Activated CD4-positive, alpha-beta T cell treated with anti-CD3 and anti-CD28 coated beads, Interleukin-2, Interleukin-4, amounts not matched to agents 100 ng/mL and 50 ng/mL, durations not matched to agents 16 hours and 8 hours (primary cell): ENCODE data around the gene DUS1L.

Experiments
- DNase-seq: peaks from one replicate; pipeline ENCODE4 v3.0.0-alpha.2; 2020; ENCODE audit warnings: low spot score

Gene DUS1L

DNA sequence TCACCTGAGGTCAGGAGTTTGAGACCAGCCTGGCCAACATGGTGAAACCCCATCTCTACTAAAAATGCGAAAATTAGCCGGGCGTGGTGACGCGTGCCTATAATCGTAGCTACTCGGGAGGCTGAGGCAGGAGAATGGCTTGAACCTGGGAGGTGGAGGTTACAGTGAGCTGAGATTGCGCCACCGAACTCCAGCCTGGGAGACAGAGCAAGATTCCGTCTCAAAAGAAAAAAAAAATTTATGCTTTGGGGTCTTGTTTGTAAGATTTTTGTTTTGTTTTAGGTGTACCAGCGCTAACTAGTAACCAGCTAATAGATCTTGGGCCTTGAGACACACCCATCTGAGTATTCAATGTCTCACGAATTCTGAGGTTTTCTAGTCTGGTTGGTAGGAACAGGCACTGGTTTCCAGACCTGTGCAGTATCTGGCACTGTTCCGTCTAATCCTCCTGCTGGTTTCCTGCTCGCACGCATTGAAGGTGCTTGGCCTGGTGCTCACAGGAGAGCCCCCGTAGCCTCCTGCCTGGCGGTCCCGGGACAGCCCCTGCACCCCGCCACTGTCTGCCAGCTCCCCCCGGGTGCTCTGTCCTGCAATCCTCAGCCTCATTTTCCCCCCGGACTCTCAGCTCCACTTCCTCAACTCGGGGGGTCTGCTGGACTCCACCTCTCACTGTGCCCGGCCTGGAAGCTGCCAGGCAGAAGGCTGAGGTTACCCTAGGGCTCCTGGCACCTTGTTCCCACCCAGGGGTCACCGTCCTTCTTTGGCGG is 10.6 kb upstream of the DUS1L start:
- DNase-seq: no peak

- no peak for DNase-seq
Measured at GRCh38 chr17:82073446-82073845, 7.8 kb upstream of the DUS1L start.

- no peak for DNase-seq
Measured at GRCh38 chr17:82072827-82073226, 7.2 kb upstream of the DUS1L start.

- no peak for DNase-seq
Measured at GRCh38 chr17:82070611-82071010, 5.0 kb upstream of the DUS1L start.

- no peak for DNase-seq
Measured at GRCh38 chr17:82065193-82065637, 389 bp downstream of the DUS1L start.

DNA sequence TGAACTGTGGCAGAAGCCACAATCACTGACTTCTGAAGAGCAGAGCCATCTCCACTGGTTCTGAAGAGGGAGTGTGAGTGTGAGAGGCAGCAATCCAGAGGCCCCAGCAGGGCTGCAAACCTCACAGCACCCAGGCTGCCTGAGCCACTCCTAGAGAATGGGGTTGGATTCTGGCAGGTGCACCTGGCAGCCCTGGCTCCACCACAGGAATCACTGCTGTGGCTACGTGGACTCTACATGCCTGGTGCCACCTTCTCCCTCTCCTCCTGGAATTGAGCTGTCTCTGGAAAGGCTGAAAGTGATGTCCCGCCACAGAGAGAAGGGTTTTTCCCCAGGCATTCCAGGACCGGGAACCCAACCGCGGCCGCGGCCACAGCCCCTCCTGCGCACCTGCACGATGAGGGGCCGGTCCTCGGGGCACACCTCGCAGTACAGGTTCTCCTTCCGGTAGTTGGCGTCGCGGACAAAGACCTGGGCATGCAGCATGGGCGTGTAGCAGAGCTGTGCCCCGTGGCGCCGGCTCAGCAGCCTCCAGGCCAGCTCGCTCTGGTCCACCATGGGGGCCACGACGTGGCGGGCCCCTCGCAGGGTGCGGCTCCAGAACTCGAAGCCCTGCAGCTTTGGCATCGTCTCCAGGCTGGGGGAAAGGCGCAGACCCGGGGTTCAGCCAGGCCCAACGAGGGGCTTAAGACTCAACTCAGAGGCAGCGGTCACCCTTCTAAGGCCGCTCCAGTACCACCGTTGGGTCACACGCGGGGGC is 991 bp downstream of the DUS1L start:
- DNase-seq: no peak

DNA sequence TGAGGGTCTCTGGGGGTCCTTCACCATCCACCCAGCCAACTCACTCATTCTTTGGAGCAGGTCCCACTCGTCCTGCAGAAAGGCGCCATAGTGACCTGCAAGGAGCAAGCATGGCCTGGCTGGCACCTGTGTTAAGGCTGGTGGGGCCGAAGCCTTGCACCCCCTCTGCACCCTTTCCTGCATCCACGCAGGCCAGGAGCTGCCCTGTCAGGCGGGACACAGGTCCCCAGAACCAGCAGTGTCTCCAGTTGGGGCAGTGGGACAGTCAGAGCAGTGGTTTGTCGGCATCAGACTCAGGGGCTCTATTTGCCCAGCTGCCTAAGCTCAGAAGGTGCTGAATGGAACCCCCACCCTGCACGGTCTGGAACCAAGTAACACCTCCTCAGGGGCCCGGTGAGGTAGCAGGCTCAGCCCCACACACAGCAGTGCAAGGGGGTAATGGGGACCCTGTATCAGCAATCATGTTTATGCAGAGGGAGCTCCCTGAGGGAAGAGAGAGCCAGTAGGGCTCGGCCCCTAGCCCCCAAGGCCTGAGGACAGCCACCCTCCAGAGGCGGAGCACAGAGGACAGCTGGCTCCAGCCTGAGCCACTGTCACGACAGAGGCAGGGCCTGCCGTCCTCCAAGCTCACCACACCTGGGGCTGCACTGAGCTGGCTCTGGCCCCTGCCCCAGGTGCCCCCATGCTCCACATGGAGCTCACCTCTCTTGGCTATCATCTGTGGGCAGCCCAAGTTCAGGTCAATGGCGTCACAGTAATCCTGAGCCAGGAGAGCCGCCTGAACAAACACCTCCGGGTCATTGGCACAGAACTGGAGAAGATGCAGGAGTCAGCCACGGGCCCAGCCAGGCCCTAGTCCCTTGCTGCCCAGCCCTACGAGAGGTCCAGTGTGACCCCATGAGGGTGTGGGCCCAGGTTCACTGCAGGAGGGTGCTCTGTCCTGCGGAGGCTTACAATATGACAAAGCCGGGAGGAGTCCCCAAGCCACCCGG is 1.9 kb downstream of the DUS1L start:
- DNase-seq: no peak

DNA sequence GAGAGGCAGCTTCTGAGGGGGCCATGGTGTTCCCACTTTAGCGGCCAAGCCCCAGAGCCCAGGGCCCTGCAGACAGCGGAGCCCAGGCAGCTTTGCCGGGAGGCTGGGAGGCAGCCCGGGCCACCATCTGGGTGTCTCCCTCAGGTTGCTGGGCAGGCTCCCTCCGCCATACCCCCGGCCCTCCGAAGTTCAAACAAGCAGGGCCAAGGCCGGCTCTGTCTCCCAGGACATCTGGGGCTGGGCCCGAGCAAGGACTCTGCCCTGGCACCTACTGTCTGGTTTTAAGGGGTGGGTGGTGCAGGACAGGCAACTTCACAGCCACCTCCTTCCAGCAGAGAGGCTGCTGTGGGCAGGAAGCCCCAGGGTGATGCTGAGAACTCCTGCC is 2.6 kb downstream of the DUS1L start:
- DNase-seq: no peak

- DNase-seq: no peak
Measured at GRCh38 chr17:82062076-82062983, 3.3 kb downstream of the DUS1L start.

- no peak for DNase-seq
Measured at GRCh38 chr17:82061047-82061925, 4.3 kb downstream of the DUS1L start.

- no peak for DNase-seq
Measured at GRCh38 chr17:82060614-82061013, 5.0 kb downstream of the DUS1L start.

GRCh38 chr17:82060001-82060380 is 5.6 kb downstream of the DUS1L start:
- DNase-seq: no peak

DNA sequence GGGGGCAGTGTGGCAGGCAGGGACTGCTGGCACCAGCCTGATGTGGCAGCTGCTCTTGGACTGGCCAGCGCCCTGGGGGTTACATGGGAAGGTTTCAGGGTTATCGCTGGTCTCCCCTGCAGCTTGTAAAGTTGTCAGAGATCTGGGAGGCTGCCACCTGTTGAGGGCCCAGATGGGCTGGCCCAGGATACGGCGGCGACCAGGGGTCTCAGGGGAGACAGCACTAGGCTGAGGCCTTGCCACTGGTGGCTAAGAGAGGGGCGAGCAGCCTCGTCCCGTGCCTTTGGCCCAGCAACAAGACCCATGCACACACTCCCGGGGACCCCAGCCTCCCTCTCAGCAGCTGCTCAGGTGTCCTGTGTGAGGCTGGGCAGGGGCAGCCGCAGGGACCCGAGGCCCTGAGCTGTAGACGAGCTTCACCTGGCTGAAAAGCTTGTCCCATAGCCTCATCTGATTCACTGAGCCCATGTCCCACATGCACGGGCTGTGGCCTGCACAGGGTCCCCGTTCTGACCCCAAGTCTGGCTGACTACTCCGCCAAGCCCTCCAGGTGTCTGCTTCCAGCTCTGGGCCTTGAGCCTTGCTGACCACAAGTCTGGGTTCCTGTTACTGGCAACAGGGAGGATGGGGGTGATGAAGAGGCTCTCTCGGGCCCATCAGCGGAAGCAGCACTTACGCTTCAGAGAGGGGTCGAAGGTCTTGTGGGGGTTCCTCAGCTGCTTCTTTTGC is 6.2 kb downstream of the DUS1L start:
- no peak for DNase-seq

GRCh38 chr17:82058855-82059249 is 6.8 kb downstream of the DUS1L start:
- DNase-seq: no peak

GRCh38 chr17:82058230-82058854 is 7.3 kb downstream of the DUS1L start:
- no peak for DNase-seq

DNA sequence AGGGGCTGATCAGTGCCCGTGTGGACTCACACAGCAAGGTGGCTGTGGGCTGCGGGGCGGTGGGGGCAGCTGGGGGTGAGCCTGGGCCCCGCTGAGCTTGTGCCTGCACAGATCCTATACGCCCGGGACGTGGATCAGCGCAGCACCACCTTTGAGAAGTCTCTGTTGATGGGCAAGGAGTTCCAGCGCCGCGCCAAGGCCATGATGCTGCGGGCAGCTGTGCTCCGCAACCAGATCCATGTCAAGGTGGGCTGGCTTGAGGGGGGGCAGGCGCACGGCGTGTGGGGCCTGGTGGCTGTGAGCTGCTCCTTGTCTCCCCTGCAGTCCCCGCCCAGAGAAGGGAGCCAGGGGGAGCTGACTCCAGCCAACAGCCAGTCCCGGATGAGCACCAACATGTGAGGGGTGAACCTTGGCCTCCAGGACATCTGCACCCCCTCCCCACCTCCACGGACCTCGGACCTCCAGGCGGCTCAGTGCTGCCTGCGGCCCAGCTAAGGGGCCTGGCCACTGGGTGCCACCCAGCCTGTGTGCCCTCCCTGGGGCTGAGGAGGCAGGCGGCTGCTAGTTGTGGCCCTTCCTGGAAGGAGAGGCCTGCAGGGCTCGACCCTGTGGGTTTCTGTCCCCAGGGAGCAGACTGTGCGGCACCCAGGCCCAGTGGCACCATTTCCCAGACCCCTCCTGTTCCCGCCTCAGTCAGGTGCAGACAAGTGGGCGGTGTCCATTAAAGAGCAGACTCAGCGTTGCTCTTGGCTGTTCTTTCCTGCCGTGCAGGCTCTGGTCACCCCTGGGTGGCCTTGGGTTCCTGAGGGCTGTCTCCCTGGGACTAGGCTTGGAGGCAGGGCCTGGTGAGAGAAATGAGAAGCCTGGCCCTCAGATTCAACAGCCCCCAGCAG is 8.6 kb downstream of the DUS1L start:
- DNase-seq: no peak

DNA sequence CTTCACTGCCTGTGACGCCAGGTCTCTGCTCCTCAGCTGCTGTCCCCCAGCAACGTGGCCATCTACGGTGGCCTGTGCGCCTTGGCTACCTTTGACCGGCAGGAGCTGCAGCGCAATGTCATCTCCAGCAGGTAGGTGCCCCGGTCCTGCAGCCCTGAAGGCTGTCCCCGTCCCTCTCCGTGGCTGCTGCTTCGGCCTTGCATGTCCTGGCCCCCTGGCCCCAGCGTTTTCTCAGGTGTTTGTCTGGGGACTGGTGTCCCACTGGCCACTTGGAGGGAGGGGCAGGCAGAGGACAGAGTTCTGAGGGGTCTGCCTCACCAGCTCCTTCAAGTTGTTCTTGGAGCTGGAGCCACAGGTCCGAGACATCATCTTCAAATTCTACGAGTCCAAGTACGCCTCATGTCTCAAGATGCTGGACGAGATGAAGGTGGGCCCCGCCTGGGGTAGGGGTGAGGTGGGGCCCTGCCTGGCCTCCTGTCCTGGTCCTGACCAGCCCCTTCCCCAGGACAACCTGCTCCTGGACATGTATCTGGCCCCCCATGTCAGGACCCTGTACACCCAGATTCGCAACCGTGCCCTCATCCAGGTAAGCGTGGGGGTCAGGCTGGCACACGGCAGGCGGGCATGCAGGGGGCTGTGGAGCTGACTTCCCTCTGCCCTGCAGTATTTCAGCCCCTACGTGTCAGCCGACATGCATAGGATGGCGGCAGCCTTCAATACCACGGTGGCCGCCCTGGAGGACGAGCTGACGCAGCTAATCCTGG is 9.5 kb downstream of the DUS1L start:
- DNase-seq: no peak
